Neural progenitor cell (in vitro differentiated cells): ENCODE measurements around the gene SLX4IP. TPM values are rescaled to one million over a fixed set of nuclear protein-coding genes. Genes with fewer than 3 reads are reported as not detected.

Source experiments
- DNase-seq: peaks from one replicate; pipeline ENCODE4 v3.0.0-alpha.2; 2016; ENCODE audit warnings: low spot score
- H2AFZ ChIP-seq: fragments of 200-600 bp; sonication (generic); replicated peaks from 2 replicates; pipeline ENCODE4 v1.6.1; 2016; ENCODE audit warnings: antibody characterized with exemption
- H3F3A ChIP-seq: fragments of 200-600 bp; sonication (generic); 2 replicates; pipeline ENCODE4 v1.6.1; 2016; ENCODE audit warnings: antibody characterized with exemption, low read depth
- H3K27ac ChIP-seq: fragments of 200-600 bp; sonication (generic); 2 replicates; pipeline ENCODE4 v1.5.1; 2016; ENCODE audit warnings: mild to moderate bottlenecking
- H3K27me3 ChIP-seq: fragments of 200-600 bp; sonication (generic); 2 replicates; pipeline ENCODE4 v1.6.1; 2016; ENCODE audit warnings: mild to moderate bottlenecking, moderate library complexity
- H3K36me3 ChIP-seq: fragments of 200-600 bp; sonication (generic); 2 replicates; pipeline ENCODE4 v1.5.1; 2016
- H3K4me1 ChIP-seq: fragments of 200-600 bp; sonication (generic); 2 replicates; pipeline ENCODE4 v1.6.1; 2016; ENCODE audit warnings: mixed run types
- H3K4me2 ChIP-seq: fragments of 200-600 bp; sonication (generic); 2 replicates; pipeline ENCODE4 v1.6.1; 2016
- H3K4me3 ChIP-seq: fragments of 200-600 bp; sonication (generic); 2 replicates; pipeline ENCODE4 v1.5.1; 2016
- H3K79me2 ChIP-seq: fragments of 200-600 bp; sonication (generic); 2 replicates; pipeline ENCODE4 v1.6.1; 2016; ENCODE audit warnings: low read depth
- H3K9ac ChIP-seq: fragments of 200-600 bp; sonication (generic); 2 replicates; pipeline ENCODE4 v1.6.1; 2016
- H3K9me3 ChIP-seq: fragments of 200-600 bp; sonication (generic); 2 replicates; pipeline ENCODE4 v1.5.1; 2016; ENCODE audit warnings: low read depth
- H4K20me1 ChIP-seq: fragments of 200-600 bp; sonication (generic); 2 replicates; pipeline ENCODE4 v1.6.1; 2016; ENCODE audit warnings: low read depth
- H3K27ac Mint-ChIP-seq: 3 replicates; pipeline ENCODE4 v1.8.0; 2021; ENCODE audit warnings: mixed read lengths
- H3K27me3 Mint-ChIP-seq: 2 replicates; pipeline ENCODE4 v1.8.0; 2022; ENCODE audit warnings: low read depth, mild to moderate bottlenecking, inconsistent platforms, moderate library complexity, mixed read lengths; ENCODE audit not compliant: insufficient read depth
- H3K36me3 Mint-ChIP-seq: 3 replicates; pipeline ENCODE4 v1.8.0; 2021; ENCODE audit warnings: mixed read lengths
- H3K4me1 Mint-ChIP-seq: 3 replicates; pipeline ENCODE4 v1.8.0; 2021; ENCODE audit warnings: mixed read lengths
- H3K4me3 Mint-ChIP-seq: 3 replicates; pipeline ENCODE4 v1.8.0; 2021; ENCODE audit warnings: mild to moderate bottlenecking, moderate library complexity, mixed read lengths
- H3K9me3 Mint-ChIP-seq: 3 replicates; pipeline ENCODE4 v1.8.0; 2020; ENCODE audit warnings: mixed read lengths
- CTCF ChIP-seq: fragments of 200-600 bp; sonication (generic); IDR thresholded peaks from 2 replicates; pipeline ENCODE4 v1.5.1; 2017; ENCODE audit warnings: antibody characterized with exemption, mild to moderate bottlenecking
- EZH2 ChIP-seq: fragments of 200-600 bp; sonication (generic); IDR thresholded peaks from 2 replicates; pipeline ENCODE4 v1.6.1; 2017; ENCODE audit warnings: antibody characterized with exemption, mild to moderate bottlenecking, moderate library complexity
- EZH2phosphoT487 ChIP-seq: fragments of 200-600 bp; sonication (generic); IDR thresholded peaks from 2 replicates; pipeline ENCODE4 v1.6.1; 2017; ENCODE audit warnings: antibody characterized with exemption
- total RNA-seq: library from RNA; depleted of rRNA; stranded (reverse); fragments of >200 nt; gene quantifications from 2 replicates; pipeline ENCODE4 v1.2.3, GENCODE V29; 2015; ENCODE audit warnings: low replicate concordance

SLX4IP gene
- total RNA-seq, 1 donor from 2014 or later, result 9.5 TPM

DNA sequence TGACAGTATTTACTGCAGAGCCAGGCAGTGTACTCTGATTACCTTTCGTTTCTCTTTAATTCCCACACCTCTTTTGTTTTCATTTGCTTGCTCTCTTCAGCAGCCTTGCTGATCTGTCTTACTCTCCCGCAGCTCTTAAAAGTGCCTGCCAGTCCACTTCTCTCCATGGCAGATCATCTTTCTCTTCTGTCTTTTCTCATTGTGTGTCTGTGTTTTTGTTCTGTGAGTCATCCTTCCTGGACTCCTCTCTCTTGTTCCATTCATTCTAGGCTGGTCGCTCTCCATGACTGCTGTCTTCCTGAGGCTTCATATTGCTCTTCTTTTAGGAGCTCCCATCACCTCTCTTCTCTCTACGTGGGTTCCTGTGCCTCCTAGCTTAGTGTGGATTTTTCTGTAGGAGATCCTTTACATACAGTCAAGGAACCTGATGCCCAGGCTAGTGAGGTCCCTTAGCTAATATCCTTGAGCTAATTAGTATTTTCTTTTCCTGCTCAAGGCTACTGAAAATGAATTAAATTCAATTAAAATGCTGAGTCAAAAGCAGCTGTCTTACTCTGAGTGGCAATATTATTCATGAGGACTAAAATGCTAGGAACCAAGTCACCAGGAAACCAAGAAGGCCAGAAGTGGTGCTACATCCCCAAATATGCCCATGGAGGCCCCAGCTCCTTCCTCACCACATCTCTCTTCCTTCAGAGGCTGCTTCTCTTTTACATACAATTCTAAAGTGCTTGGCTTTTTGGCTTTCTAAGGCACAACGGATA is 86.1 kb downstream of the SLX4IP start:
- Mint-ChIP-seq H3K27ac (peak overlapping the region; percentile 55), H3K36me3 (peaks cover 5% of the 10 kb centered on the region)
- no peak overlapping the region for H2AFZ ChIP-seq

GRCh38 chr20:10521836-10522235 is 86.7 kb downstream of the SLX4IP start:
- H3K4me1 Mint-ChIP-seq, result peaks cover 52% of the 10 kb centered on the region

More for the DNA sequence above, 86.1 kb downstream of the SLX4IP start:
- H3K9me3 Mint-ChIP-seq, result no peaks in the 10 kb centered on the region
- Histone ChIP-seq H3K27ac (no peak overlapping the region), H3K9ac (no peak overlapping the region), H3K79me2 (no peaks in the 10 kb centered on the region), H4K20me1 (no peaks in the 10 kb centered on the region), H3K4me1 (peaks cover 40% of the 10 kb centered on the region), H3F3A (peaks cover 13% of the 10 kb centered on the region), H3K9me3 (no peaks in the 10 kb centered on the region), H3K4me2 (peak overlapping the region; percentile 0), H3K4me3 (no peak overlapping the region), H3K36me3 (no peaks in the 10 kb centered on the region), H3K27me3 (no peaks in the 10 kb centered on the region)
- DNase-seq, result peak; percentile 17
- TF ChIP-seq EZH2phosphoT487 (no peak), EZH2 (no peak), CTCF (no peak)
- no peak overlapping the region for H3K4me3 Mint-ChIP-seq
- H3K27me3 Mint-ChIP-seq, result peaks cover 3% of the 10 kb centered on the region
- peaks cover 54% of the 10 kb centered on the region for H3K4me1 Mint-ChIP-seq

GRCh38 chr20:10522328-10522727 is 87.2 kb downstream of the SLX4IP start:
- Mint-ChIP-seq H3K27me3 (peaks cover 3% of the 10 kb centered on the region), H3K27ac (no peak overlapping the region), H3K9me3 (no peaks in the 10 kb centered on the region), H3K4me3 (no peak overlapping the region), H3K36me3 (peaks cover 5% of the 10 kb centered on the region), H3K4me1 (peaks cover 52% of the 10 kb centered on the region)
- peaks cover 13% of the 10 kb centered on the region for H3F3A ChIP-seq
- H4K20me1 ChIP-seq, result no peaks in the 10 kb centered on the region
- no peak for DNase-seq
- no peak overlapping the region for H3K27ac ChIP-seq
- no peak overlapping the region for H3K9ac ChIP-seq
- no peak overlapping the region for H2AFZ ChIP-seq
- peaks cover 40% of the 10 kb centered on the region for H3K4me1 ChIP-seq
- no peak overlapping the region for H3K4me3 ChIP-seq
- no peaks in the 10 kb centered on the region for H3K9me3 ChIP-seq
- peaks cover 2% of the 10 kb centered on the region for H3K79me2 ChIP-seq
- no peaks in the 10 kb centered on the region for H3K36me3 ChIP-seq
- no peak for TF ChIP-seq EZH2
- no peak for TF ChIP-seq EZH2phosphoT487
- no peak for TF ChIP-seq CTCF
- no peaks in the 10 kb centered on the region for H3K27me3 ChIP-seq
- no peak overlapping the region for H3K4me2 ChIP-seq

More at GRCh38 chr20:10521836-10522235, 86.7 kb downstream of the SLX4IP start:
- Mint-ChIP-seq H3K36me3 (peaks cover 5% of the 10 kb centered on the region), H3K27me3 (peaks cover 3% of the 10 kb centered on the region), H3K9me3 (no peaks in the 10 kb centered on the region), H3K4me3 (no peak overlapping the region), H3K27ac (peak overlapping the region; percentile 55)
- Histone ChIP-seq H3K27ac (no peak overlapping the region), H4K20me1 (no peaks in the 10 kb centered on the region), H3K9ac (no peak overlapping the region), H3K4me2 (peak overlapping the region; percentile 0), H3K36me3 (no peaks in the 10 kb centered on the region), H3K79me2 (peaks cover 2% of the 10 kb centered on the region), H2AFZ (no peak overlapping the region), H3F3A (peaks cover 13% of the 10 kb centered on the region), H3K9me3 (no peaks in the 10 kb centered on the region), H3K4me1 (peaks cover 40% of the 10 kb centered on the region), H3K27me3 (no peaks in the 10 kb centered on the region), H3K4me3 (no peak overlapping the region)
- DNase-seq, result no peak
- no peak for TF ChIP-seq EZH2
- no peak for TF ChIP-seq EZH2phosphoT487

- Mint-ChIP-seq H3K4me1 (peaks cover 52% of the 10 kb centered on the region), H3K4me3 (peak overlapping the region; percentile 53), H3K36me3 (peaks cover 5% of the 10 kb centered on the region), H3K27ac (peak overlapping the region; percentile 61), H3K27me3 (peaks cover 3% of the 10 kb centered on the region), H3K9me3 (no peaks in the 10 kb centered on the region)
- H3K27ac ChIP-seq, result no peak overlapping the region
- H4K20me1 ChIP-seq, result no peaks in the 10 kb centered on the region
- no peak overlapping the region for H3K4me3 ChIP-seq
- no peaks in the 10 kb centered on the region for H3K36me3 ChIP-seq
- H2AFZ ChIP-seq, result no peak overlapping the region
- no peaks in the 10 kb centered on the region for H3K9me3 ChIP-seq
- DNase-seq, result no peak
- H3K27me3 ChIP-seq, result no peaks in the 10 kb centered on the region
- no peak for TF ChIP-seq EZH2phosphoT487
- no peak for TF ChIP-seq CTCF
- no peak for TF ChIP-seq EZH2
- H3K9ac ChIP-seq, result no peak overlapping the region
- H3K4me1 ChIP-seq, result peaks cover 40% of the 10 kb centered on the region
- peaks cover 2% of the 10 kb centered on the region for H3K79me2 ChIP-seq
- peaks cover 13% of the 10 kb centered on the region for H3F3A ChIP-seq
- H3K4me2 ChIP-seq, result peak overlapping the region; percentile 36
Measured at GRCh38 chr20:10523443-10523842, 88.3 kb downstream of the SLX4IP start.
